Smooth muscle cell (in vitro differentiated cells): ENCODE results near the gene BCL11A. TPM values are rescaled to one million over a fixed set of nuclear protein-coding genes. Genes with fewer than 3 reads are reported as not detected.

Experiments
- DNase-seq: peaks from one replicate; lab custom pipeline; 2025; ENCODE audit not compliant: unreplicated experiment; lab: John Stamatoyannopoulos, UW
- H2AFZ ChIP-seq: fragments of 200-600 bp; sonication (generic); 2 replicates; pipeline ENCODE4 v1.6.0; 2016; ENCODE audit warnings: antibody characterized with exemption, low read depth, mild to moderate bottlenecking
- H3F3A ChIP-seq: fragments of 200-600 bp; sonication (generic); 2 replicates; pipeline ENCODE4 v1.6.0; 2017; ENCODE audit warnings: antibody characterized with exemption, low read depth
- H3K27ac ChIP-seq: fragments of 200-600 bp; sonication (generic); 2 replicates; pipeline ENCODE4 v1.5.1; 2016; ENCODE audit warnings: low read depth, mild to moderate bottlenecking
- H3K27me3 ChIP-seq: fragments of 200-600 bp; sonication (generic); 2 replicates; pipeline ENCODE4 v1.6.1; 2016; ENCODE audit warnings: low read depth, mild to moderate bottlenecking
- H3K36me3 ChIP-seq: fragments of 200-600 bp; sonication (generic); 2 replicates; pipeline ENCODE4 v1.5.1; 2016; ENCODE audit warnings: low read depth
- H3K4me1 ChIP-seq: fragments of 200-600 bp; sonication (generic); 2 replicates; pipeline ENCODE4 v1.5.1; 2016; ENCODE audit warnings: low read depth
- H3K4me2 ChIP-seq: fragments of 200-600 bp; sonication (generic); 2 replicates; pipeline ENCODE4 v1.6.0; 2016; ENCODE audit warnings: mild to moderate bottlenecking
- H3K4me3 ChIP-seq: fragments of 200-600 bp; sonication (generic); 2 replicates; pipeline ENCODE4 v1.5.1; 2016; ENCODE audit warnings: mild to moderate bottlenecking
- H3K79me2 ChIP-seq: fragments of 200-600 bp; sonication (generic); 2 replicates; pipeline ENCODE4 v1.6.0; 2016; ENCODE audit warnings: low read depth, mild to moderate bottlenecking
- H3K9ac ChIP-seq: fragments of 200-600 bp; sonication (generic); 2 replicates; pipeline ENCODE4 v1.6.0; 2016; ENCODE audit warnings: low read depth
- H3K9me3 ChIP-seq: fragments of 200-600 bp; sonication (generic); replicated peaks from 2 replicates; pipeline ENCODE4 v1.5.1; 2016; ENCODE audit warnings: low read depth
- H4K20me1 ChIP-seq: fragments of 200-600 bp; sonication (generic); 2 replicates; pipeline ENCODE4 v1.6.0; 2016; ENCODE audit warnings: low read depth
- CTCF ChIP-seq: fragments of 200-600 bp; sonication (generic); IDR thresholded peaks from 2 replicates; pipeline ENCODE4 v1.5.1; 2017; ENCODE audit warnings: borderline replicate concordance, mild to moderate bottlenecking, antibody characterized with exemption; ENCODE audit not compliant: insufficient read depth, poor library complexity, severe bottlenecking
- WGBS: methylation state at CpG from one replicate; pipeline ENCODE4 v1.1.7; 2016; ENCODE audit warnings: low lambda C conversion rate; 5-methylcytosine and 5-hydroxymethylcytosine counted together
- polyA plus RNA-seq: library from polyadenylated mRNA; unstranded; fragments of >200 nt; fragmentation: Nextera tagmentation; extraction: Ambion mirVana; gene quantifications from 2 replicates; pipeline ENCODE4 v1.2.1, GENCODE V29; 2016
- total RNA-seq: library from RNA; depleted of rRNA; stranded (reverse); fragments of >200 nt; gene quantifications from 2 replicates; pipeline ENCODE4 v1.2.3, GENCODE V29; 2014

The BCL11A gene
- total and polyA plus RNA-seq, 2 experiments from 2014 or later, result 15.8 to 20.0 TPM

- Histone ChIP-seq H3K4me2 (no peak overlapping the region), H3K27ac (no peak overlapping the region), H3K27me3 (no peaks in the 10 kb centered on the region), H2AFZ (no peak overlapping the region), H3K79me2 (peaks cover 88% of the 10 kb centered on the region), H3K4me1 (peaks cover 10% of the 10 kb centered on the region), H3K36me3 (no peaks in the 10 kb centered on the region), H3K9me3 (no peaks in the 10 kb centered on the region), H3K4me3 (no peak overlapping the region), H3K9ac (no peak overlapping the region), H4K20me1 (peaks cover 73% of the 10 kb centered on the region), H3F3A (no peaks in the 10 kb centered on the region)
- TF ChIP-seq CTCF, result no peak
- 91% methylated on average over 4 of the region's 4 CpGs for WGBS
- no peak for DNase-seq
These were observed 59.6 kb downstream of the BCL11A start for GRCh38 chr2:60493804-60494387.

GRCh38 chr2:60492548-60492947, 60.9 kb downstream of the BCL11A start:
- Histone ChIP-seq H4K20me1 (peaks cover 60% of the 10 kb centered on the region), H3K27me3 (no peaks in the 10 kb centered on the region), H3K4me2 (no peak overlapping the region), H3K27ac (no peak overlapping the region), H3K9me3 (no peaks in the 10 kb centered on the region), H3K9ac (no peak overlapping the region), H2AFZ (no peak overlapping the region), H3K4me1 (peaks cover 10% of the 10 kb centered on the region), H3K4me3 (no peak overlapping the region), H3K79me2 (peaks cover 88% of the 10 kb centered on the region), H3K36me3 (no peaks in the 10 kb centered on the region), H3F3A (no peaks in the 10 kb centered on the region)
- 93% methylated on average over 4 of the region's 4 CpGs for WGBS
- TF ChIP-seq CTCF, result no peak
- no peak for DNase-seq

- H3K27me3 ChIP-seq, result no peaks in the 10 kb centered on the region
- H3K36me3 ChIP-seq, result no peaks in the 10 kb centered on the region
- no peak overlapping the region for H3K9ac ChIP-seq
- WGBS, result 73% methylated on average over 4 of the region's 4 CpGs
- no peak overlapping the region for H3K27ac ChIP-seq
- peaks cover 43% of the 10 kb centered on the region for H4K20me1 ChIP-seq
- no peak for TF ChIP-seq CTCF
- no peak overlapping the region for H3K4me3 ChIP-seq
- no peaks in the 10 kb centered on the region for H3K4me1 ChIP-seq
- H3K4me2 ChIP-seq, result no peak overlapping the region
- no peak for DNase-seq
- H3F3A ChIP-seq, result no peaks in the 10 kb centered on the region
- peaks cover 81% of the 10 kb centered on the region for H3K79me2 ChIP-seq
- no peak overlapping the region for H2AFZ ChIP-seq
- no peaks in the 10 kb centered on the region for H3K9me3 ChIP-seq
These were observed 62.6 kb downstream of the BCL11A start for GRCh38 chr2:60490848-60491247.

GRCh38 chr2:60490441-60490840, 63.0 kb downstream of the BCL11A start:
- H4K20me1 ChIP-seq, result peaks cover 38% of the 10 kb centered on the region
- H2AFZ ChIP-seq, result no peak overlapping the region
- no peak for TF ChIP-seq CTCF
- H3K27me3 ChIP-seq, result no peaks in the 10 kb centered on the region
- no peaks in the 10 kb centered on the region for H3K36me3 ChIP-seq
- H3K4me1 ChIP-seq, result no peaks in the 10 kb centered on the region
- no peak overlapping the region for H3K9ac ChIP-seq
- peaks cover 81% of the 10 kb centered on the region for H3K79me2 ChIP-seq
- WGBS, result 100% methylated on average over 1 of the region's 1 CpG
- no peak overlapping the region for H3K4me2 ChIP-seq
- no peak overlapping the region for H3K27ac ChIP-seq
- no peaks in the 10 kb centered on the region for H3K9me3 ChIP-seq
- no peak for DNase-seq
- no peaks in the 10 kb centered on the region for H3F3A ChIP-seq
- H3K4me3 ChIP-seq, result no peak overlapping the region
